GM18508 (cell line): Measurements from ENCODE around the gene TMTC2.

Experiments
- ATAC-seq: cut with Tn5 transposase; IDR thresholded peaks from one replicate; pipeline ENCODE4 v1.9.1; 2021; ENCODE audit warnings: moderate number of reproducible peaks; ENCODE audit not compliant: insufficient read depth, unreplicated experiment

Gene TMTC2

GRCh38 chr12:83156815-83157214 is 470.1 kb downstream of the TMTC2 start:
- no peak for ATAC-seq

- no peak for ATAC-seq
Measured at GRCh38 chr12:83157604-83158003, 470.9 kb downstream of the TMTC2 start.

GRCh38 chr12:83158613-83159207 is 472.0 kb downstream of the TMTC2 start:
- ATAC-seq: no peak

- no peak for ATAC-seq
Measured at GRCh38 chr12:83161456-83161855, 474.8 kb downstream of the TMTC2 start.

- no peak for ATAC-seq
Measured at GRCh38 chr12:83168751-83169150, 482.0 kb downstream of the TMTC2 start.

- ATAC-seq: no peak
Measured at GRCh38 chr12:83172441-83172840, 485.7 kb downstream of the TMTC2 start.

- no peak for ATAC-seq
Measured at GRCh38 chr12:83172866-83173649, 486.4 kb downstream of the TMTC2 start.

- no peak for ATAC-seq
Measured at GRCh38 chr12:83179999-83180398, 493.3 kb downstream of the TMTC2 start.

GRCh38 chr12:83181074-83181473 is 494.4 kb downstream of the TMTC2 start:
- no peak for ATAC-seq

- no peak for ATAC-seq
Measured at GRCh38 chr12:83183132-83183531, 496.4 kb downstream of the TMTC2 start.
